NCI-H748 treated with DMSO at 0.1 percent for 48 hours (cell line): ENCODE measurements around the gene GGA3.
"Not testable (repeated sequence)": the region's sequence is repeated elsewhere in the genome, so short reads cannot be mapped to it uniquely, and the experiment has no call there.

Source experiments
- DNase-seq: peaks from one replicate; lab custom pipeline; 2025; lab: John Stamatoyannopoulos, UW

Gene GGA3

GRCh38 chr17:75209061-75209460, 52.3 kb downstream of the GGA3 start:
- DNase-seq = no peak

- DNase-seq = no peak
Observed at GRCh38 chr17:75208161-75208560, 53.2 kb downstream of the GGA3 start.

GRCh38 chr17:75207760-75208159, 53.6 kb downstream of the GGA3 start:
- no peak for DNase-seq

- not testable (repeated sequence) for DNase-seq
Observed at GRCh38 chr17:75207050-75207407, 54.4 kb downstream of the GGA3 start.

GRCh38 chr17:75205793-75206163, 55.6 kb downstream of the GGA3 start:
- no peak for DNase-seq

GRCh38 chr17:75205037-75205792, 56.2 kb downstream of the GGA3 start, which contains the start of gene NUP85:
NUP85 (plus strand) TSS chr17:75205679; CDS start chr17:75205762, 83 bp downstream.
- peak; percentile 72 for DNase-seq

- DNase-seq = no peak
Observed at GRCh38 chr17:75199886-75200618, 61.4 kb downstream of the GGA3 start.

- DNase-seq = no peak
Observed at GRCh38 chr17:75194879-75195278, 66.5 kb downstream of the GGA3 start.

- DNase-seq = no peak
Observed at GRCh38 chr17:75191584-75191983, 69.8 kb downstream of the GGA3 start.

GRCh38 chr17:75188614-75189013, 72.8 kb downstream of the GGA3 start:
- no peak for DNase-seq
